Ectodermal cell (in vitro differentiated cells): ENCODE results near the gene MAML1.

Experiments used
- H3K27ac ChIP-seq: 2 replicates; pipeline ENCODE4 v1.7.0; 2013; ENCODE audit warnings: mild to moderate bottlenecking, low read depth, low read length; ENCODE audit not compliant: insufficient read depth, poor library complexity, severe bottlenecking
- H3K27me3 ChIP-seq: 2 replicates; pipeline ENCODE4 v1.7.0; 2013; ENCODE audit warnings: mild to moderate bottlenecking, low read length; ENCODE audit not compliant: insufficient read depth, control insufficient read depth, poor library complexity, severe bottlenecking
- H3K36me3 ChIP-seq: one replicate; pipeline ENCODE4 v1.7.0; 2013; ENCODE audit warnings: low read length; ENCODE audit not compliant: control insufficient read depth, insufficient read depth
- H3K4me1 ChIP-seq: one replicate; pipeline ENCODE4 v1.7.0; 2013; ENCODE audit warnings: low read length; ENCODE audit not compliant: control insufficient read depth, insufficient read depth
- H3K4me3 ChIP-seq: 2 replicates; pipeline ENCODE4 v1.7.0; 2013; ENCODE audit warnings: low read depth, low read length, control low read depth; ENCODE audit not compliant: insufficient read depth
- H3K9me3 ChIP-seq: 2 replicates; pipeline ENCODE4 v1.7.0; 2013; ENCODE audit warnings: mild to moderate bottlenecking, low read length, moderate library complexity; ENCODE audit not compliant: control insufficient read depth
- WGBS, 2 experiments: methylation state at CpG; one replicate each; pipeline ENCODE4 v1.1.7; 2013; ENCODE audit warnings: missing lambda C conversion rate in 2 of 2; 5-methylcytosine and 5-hydroxymethylcytosine counted together

MAML1 gene

DNA sequence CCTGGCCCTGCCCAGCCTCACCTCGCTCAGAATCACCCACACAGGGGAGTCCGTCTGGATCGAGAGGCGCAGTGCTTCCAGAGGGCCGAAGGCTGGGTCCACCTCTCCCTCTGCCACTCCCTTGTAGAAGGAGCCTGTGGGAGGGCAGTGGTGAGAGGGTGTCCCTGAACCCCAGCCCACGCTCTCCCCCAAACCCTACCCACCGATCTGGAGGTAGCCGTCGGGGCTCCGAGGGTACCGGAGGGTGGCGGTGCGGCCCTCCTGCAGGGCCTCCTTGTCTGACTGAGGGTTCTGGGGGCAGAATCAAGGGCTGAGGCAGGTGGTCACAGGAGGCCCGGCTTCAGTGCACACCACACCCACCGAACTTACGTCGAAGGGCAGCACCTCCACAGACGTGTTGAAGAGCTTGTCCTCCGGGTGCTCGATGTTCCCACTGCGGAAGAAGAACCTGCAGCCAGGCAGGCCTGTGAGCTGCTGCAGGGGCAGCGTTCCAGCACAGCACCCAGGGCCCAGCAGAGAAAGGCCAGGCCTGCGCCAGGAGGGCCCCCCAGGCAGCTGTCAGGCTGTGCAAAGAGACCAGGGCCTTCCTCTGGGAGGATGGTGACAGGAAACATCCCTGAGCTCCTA is 65.6 kb downstream of the MAML1 start:
- Histone ChIP-seq H3K27me3 (peaks cover 25% of the 10 kb centered on the region), H3K4me1 (peaks cover 23% of the 10 kb centered on the region), H3K4me3 (no peak overlapping the region), H3K9me3 (no peaks in the 10 kb centered on the region), H3K36me3 (peaks cover 28% of the 10 kb centered on the region), H3K27ac (no peak overlapping the region)
- 95 to 98% methylated on average over 23 of the region's 23 CpGs for WGBS, 2 experiments

DNA sequence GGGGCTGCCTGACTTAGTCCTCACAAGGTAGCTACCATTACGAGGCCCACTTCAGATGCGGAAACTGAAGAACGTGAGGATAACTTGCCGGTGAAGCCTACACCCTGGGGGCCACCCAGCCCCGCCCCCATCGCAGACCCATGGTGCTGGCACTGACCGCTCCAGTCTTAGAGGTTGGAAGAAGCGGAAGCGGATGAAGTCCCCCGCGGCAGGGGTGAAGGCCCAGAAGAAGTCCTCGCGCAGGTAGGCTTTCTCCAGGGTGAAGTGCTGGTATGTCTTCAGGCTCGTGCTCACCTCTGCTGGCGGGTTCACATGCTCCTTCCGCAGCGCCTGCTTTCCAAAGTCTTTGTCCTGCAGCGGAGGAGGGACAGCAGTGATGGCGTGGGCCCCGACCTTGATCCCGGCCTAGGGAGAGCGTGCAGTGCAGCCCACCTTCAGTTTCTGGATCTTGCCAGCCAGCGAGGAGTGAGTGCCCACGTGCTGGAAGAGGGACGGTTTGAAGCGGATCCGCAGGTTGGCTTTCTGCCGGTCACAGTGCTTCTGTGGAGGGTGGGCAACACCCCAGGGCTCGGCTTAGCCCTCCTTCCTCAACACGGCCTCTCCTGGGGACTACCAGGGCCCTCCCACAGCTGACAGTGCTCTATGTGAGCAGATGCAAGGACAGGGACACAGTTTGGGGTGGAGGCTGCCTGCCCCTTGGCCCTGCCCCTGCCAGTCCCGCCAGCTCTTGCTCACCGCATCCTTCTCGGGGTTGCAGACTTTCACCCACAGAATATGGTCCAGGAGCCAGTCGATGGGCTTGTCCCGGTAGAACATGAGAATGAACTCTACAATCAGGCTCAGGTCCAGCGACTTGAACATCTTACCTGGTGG is 66.4 kb downstream of the MAML1 start:
- Histone ChIP-seq H3K27me3 (peaks cover 25% of the 10 kb centered on the region), H3K36me3 (peaks cover 28% of the 10 kb centered on the region), H3K9me3 (no peaks in the 10 kb centered on the region), H3K4me1 (peaks cover 26% of the 10 kb centered on the region), H3K27ac (no peak overlapping the region), H3K4me3 (no peak overlapping the region)
- 95 to 96% methylated on average over 36 of the region's 36 CpGs for WGBS, 2 experiments

DNA sequence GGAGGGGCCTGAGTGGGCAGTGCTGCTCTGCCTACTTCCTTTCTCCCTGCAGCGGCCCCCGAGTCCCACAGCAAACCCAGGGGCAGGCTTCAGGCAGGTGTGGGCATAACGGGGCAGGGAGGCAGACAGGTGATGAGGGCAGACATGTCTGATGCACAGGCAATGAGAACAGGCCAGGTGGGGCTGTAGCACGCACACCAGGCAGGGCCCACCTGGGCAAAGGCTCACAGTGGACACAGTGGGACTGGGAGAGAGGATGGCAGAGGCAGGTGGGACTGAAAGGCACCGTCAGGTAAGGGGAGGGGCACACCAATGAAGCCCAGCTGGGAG is 67.0 kb downstream of the MAML1 start:
- Histone ChIP-seq H3K4me3 (no peak overlapping the region), H3K4me1 (peaks cover 32% of the 10 kb centered on the region), H3K9me3 (no peaks in the 10 kb centered on the region), H3K36me3 (peaks cover 28% of the 10 kb centered on the region), H3K27me3 (peaks cover 25% of the 10 kb centered on the region), H3K27ac (no peak overlapping the region)
- WGBS, 2 experiments = 93 to 95% methylated on average over 5 of the region's 5 CpGs

DNA sequence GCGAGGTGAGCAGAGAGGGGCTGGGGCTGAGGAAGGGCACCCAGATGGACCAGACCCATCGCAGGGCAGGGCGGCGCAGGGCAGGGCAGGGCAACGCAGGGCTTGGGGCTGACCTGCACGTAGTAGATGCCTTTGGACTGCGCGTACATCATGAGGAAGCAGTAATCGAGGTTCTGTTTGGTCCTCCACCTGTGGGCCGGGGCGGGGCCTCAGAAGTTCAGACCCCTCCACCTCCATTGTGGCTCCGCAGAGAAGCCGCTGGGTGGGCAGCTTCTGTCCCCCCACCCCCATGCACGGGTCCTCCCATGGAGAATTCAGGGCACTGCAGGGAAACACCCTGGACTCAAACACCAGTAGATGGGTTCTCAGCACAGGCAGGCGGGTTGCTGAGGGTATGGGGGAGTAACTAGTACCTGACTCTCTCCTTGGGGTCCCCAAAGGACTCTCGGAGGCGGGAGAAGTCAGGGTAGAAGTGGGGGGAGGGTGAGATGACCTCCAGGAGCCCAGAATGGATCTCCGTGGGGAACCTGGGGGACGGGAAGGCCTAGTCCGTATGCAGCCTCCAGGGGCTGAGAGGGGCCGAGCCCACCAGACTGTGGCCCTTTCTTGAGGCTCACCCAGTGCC is 67.6 kb downstream of the MAML1 start:
- no peaks in the 10 kb centered on the region for H3K9me3 ChIP-seq
- H3K4me3 ChIP-seq = no peak overlapping the region
- H3K27ac ChIP-seq = no peak overlapping the region
- peaks cover 21% of the 10 kb centered on the region for H3K27me3 ChIP-seq
- peaks cover 34% of the 10 kb centered on the region for H3K4me1 ChIP-seq
- H3K36me3 ChIP-seq = peaks cover 28% of the 10 kb centered on the region
- 94 to 95% methylated on average over 21 of the region's 21 CpGs for WGBS, 2 experiments

DNA sequence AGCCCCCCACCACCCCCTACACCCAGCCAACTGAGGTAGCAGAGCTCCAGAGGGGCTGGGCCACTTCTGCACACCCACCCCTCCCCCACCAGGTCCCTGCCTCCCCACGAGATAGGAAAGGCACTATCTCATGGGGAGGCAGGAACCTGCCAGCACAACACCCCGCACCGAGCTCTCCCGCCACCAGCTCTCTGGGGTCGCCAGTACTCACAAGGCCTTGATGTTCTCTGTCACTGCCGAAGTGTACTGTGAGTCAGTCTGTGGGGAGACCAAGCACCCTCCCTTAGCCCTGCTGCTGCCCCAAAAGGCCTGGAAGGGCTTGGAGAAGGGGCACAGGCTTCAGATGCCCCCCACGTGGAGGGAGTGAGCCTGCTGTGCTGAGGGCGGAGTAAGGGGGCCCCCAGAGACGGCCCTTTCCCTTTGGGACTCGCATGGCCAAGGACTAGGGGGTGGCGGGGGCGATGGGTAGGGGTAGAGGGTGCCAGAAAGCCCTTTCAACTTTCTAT is 68.1 kb downstream of the MAML1 start:
- Histone ChIP-seq H3K27ac (no peak overlapping the region), H3K4me1 (peaks cover 33% of the 10 kb centered on the region), H3K27me3 (peaks cover 15% of the 10 kb centered on the region), H3K36me3 (peaks cover 28% of the 10 kb centered on the region), H3K4me3 (no peak overlapping the region), H3K9me3 (no peaks in the 10 kb centered on the region)
- 91% methylated on average over 12 of the region's 12 CpGs for WGBS, 2 experiments

DNA sequence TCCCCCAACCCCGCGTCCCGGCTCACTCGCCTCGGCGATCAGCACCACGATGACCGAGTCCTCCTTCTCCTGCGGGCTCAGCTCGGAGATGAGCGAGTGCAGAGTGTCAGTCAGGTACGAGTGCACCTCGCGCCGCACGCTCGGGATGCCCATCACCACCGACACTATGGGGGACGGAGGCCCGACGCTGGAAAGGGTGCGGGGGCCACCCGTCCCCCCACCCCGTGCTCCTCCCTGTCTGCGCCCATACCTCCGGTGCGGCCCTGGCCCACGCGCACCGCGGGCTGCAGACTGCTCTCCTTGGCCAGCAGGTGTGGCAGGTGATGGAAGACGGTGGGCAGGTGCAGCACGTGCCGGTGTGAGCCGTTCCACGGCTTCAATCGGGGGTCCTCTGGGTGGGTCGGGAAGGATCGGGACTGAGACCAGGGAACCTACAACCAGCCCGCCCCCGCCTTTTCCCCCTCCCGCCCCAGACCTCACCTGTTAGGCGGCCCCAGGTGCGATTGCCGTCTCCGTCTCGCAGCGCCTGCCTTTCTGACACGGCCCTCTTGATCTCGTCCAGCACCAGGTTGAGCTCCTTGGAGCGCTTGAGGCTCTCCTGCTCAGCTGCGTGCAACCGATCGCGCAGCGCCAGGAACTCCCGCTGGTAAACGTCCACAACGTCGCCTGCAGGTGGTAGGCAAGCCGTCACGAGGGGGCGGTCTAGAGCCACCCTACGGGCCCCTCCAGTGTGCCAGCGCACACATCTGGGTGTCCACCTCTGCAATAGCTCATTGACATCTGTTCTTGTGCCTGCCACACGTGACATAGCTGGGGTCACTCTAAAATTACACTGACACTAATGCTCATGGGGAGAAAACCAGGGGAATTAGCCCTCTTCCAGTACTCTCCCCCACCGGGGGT is 68.9 kb downstream of the MAML1 start:
- Histone ChIP-seq H3K4me3 (no peak overlapping the region), H3K27me3 (peaks cover 9% of the 10 kb centered on the region), H3K4me1 (peaks cover 33% of the 10 kb centered on the region), H3K36me3 (peaks cover 28% of the 10 kb centered on the region), H3K27ac (no peak overlapping the region), H3K9me3 (no peaks in the 10 kb centered on the region)
- 82% methylated on average over 67 of the region's 67 CpGs for WGBS, 2 experiments

DNA sequence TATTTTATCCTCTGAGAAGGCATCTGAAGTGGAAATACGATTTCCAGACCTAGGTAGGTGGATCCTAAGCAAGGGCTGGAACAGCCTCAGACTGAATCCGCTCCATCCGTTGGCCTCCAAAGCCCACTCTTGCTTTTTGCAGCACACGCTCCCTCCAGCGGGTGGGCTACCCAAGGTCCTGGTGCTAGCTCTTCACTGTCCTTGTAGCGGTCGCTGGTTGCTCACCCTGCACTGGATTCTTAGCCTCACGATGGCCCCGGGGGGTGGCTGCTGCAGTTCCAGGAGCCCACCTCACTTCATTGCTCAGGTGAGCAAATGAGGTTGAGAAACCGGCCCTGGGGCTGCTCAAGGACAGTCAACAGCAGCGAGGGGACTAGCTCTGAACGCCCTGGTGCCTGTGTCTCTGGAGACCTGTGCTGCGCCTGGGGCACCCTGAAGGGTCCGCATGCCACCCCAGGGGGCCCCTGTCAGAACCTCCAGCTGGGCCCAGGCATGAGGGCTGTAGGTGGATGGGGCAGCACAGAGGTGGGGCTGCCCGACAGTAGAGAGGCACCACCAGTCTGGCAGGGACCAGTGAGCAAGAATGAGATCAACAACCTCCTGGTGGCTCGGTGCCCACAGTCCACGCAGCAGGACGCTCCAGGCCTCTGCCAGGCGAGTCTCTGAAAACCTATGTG is 69.7 kb downstream of the MAML1 start:
- 91 to 92% methylated on average over 19 of the region's 19 CpGs for WGBS, 2 experiments

DNA sequence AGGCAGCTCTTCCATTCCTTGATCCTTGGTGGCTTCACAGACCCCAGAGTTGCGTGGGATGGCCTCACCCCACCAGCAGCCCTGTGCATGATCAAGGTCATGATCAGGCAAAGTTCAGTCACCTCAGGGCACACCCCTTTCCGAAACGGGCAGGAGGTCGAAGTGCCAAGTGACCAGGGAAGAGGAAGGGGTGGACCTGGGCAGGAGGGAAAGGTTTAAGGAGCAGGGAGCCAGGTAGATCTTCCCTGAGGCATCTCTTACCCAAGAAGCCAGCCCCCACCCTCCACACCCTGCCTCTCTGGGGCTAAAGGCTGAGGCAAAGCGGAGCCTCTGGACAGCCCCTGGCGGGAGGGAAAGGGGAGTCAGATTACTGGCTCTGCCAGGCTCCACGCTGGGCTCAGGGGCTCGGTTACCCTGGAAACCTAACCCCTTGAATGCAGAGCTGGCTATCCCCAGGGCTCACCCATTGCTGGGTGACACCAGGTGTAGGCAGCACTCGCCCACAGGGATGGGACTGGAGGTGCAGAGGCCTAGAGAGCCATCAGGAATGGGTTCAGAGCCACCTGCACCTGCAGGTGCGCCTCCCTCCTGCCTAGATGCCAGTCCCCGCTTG is 70.4 kb downstream of the MAML1 start:
- no peaks in the 10 kb centered on the region for H3K27me3 ChIP-seq
- no peaks in the 10 kb centered on the region for H3K9me3 ChIP-seq
- peak overlapping the region; percentile 0 for H3K4me3 ChIP-seq
- H3K27ac ChIP-seq = no peak overlapping the region
- H3K4me1 ChIP-seq = peaks cover 33% of the 10 kb centered on the region
- H3K36me3 ChIP-seq = peaks cover 20% of the 10 kb centered on the region
- 46 to 47% methylated on average over 11 of the region's 11 CpGs for WGBS, 2 experiments

More for the DNA sequence above, 69.7 kb downstream of the MAML1 start:
- Histone ChIP-seq H3K9me3 (no peaks in the 10 kb centered on the region), H3K36me3 (peaks cover 27% of the 10 kb centered on the region), H3K4me3 (no peak overlapping the region), H3K4me1 (peaks cover 33% of the 10 kb centered on the region), H3K27me3 (peaks cover under 1% of the 10 kb centered on the region), H3K27ac (no peak overlapping the region)
